BJ (cell line): Measurements from ENCODE around the gene NOSIP. TPM values are rescaled to one million over a fixed set of nuclear protein-coding genes. Genes with fewer than 3 reads are reported as not detected.

Source experiments
- CTCF ChIA-PET: fragments of 350-600 bp; formaldehyde crosslinking; extraction: SDS; loops from one replicate; lab custom pipeline; 2021; ENCODE audit warnings: antibody characterized with exemption, inconsistent platforms; lab: Yijun Ruan, JAX
- POLR2A ChIA-PET: fragments of 300-600 bp; sonication (Branson Sonifier 250); formaldehyde crosslinking; extraction: SDS; loops from one replicate; lab custom pipeline; 2021; ENCODE audit warnings: antibody characterized with exemption; lab: Charles Lee
- DNase-seq: peaks from one replicate; pipeline ENCODE4 v3.0.0-alpha.2; 2011; ENCODE audit warnings: low read depth
- H3K27me3 ChIP-seq: 2 replicates; pipeline ENCODE4 v1.6.0; 2011; ENCODE audit warnings: low read length; ENCODE audit not compliant: control insufficient read depth, insufficient read depth
- H3K36me3 ChIP-seq: 2 replicates; pipeline ENCODE4 v1.5.1; 2011; ENCODE audit warnings: low read length; ENCODE audit not compliant: control insufficient read depth, insufficient read depth
- H3K4me3 ChIP-seq: 2 replicates; pipeline ENCODE4 v1.5.1; 2011; ENCODE audit warnings: low read depth, mild to moderate bottlenecking, control low read depth, low read length
- CTCF ChIP-seq: IDR thresholded peaks from 2 replicates; pipeline ENCODE4 v1.5.1; 2011; ENCODE audit warnings: low read depth, mild to moderate bottlenecking, control low read depth, inconsistent platforms, low read length, moderate library complexity; ENCODE audit not compliant: insufficient read depth
- polyA plus RNA-seq: library from polyadenylated mRNA; depleted of rRNA; stranded (reverse); fragments of >200 nt; gene quantifications from 2 replicates; pipeline ENCODE4 v1.2.3, GENCODE V29; 2011

Gene NOSIP
- polyA plus RNA-seq, 1 experiment: 87.6 TPM

GRCh38 chr19:49594157-49594992, 14.0 kb upstream of the NOSIP start:
- ChIA-PET CTCF (interaction anchor here (1.0 to 1.7 kb wide), 2 partner anchors 46 to 78 kb away, joined by 3 to 8 read pairs; no protein-coding TSS in a partner anchor), POLR2A (no interaction called here)
- TF ChIP-seq CTCF: no peak
- H3K27me3 ChIP-seq: no peaks in the 10 kb centered on the region
- DNase-seq: no peak
- peaks cover 15% of the 10 kb centered on the region for H3K36me3 ChIP-seq
- H3K4me3 ChIP-seq: no peak overlapping the region

- CTCF ChIA-PET: interaction anchor here (0.9 to 1.7 kb wide), 3 partner anchors 23 to 79 kb away, joined by 3 to 8 read pairs (median 6); no protein-coding TSS in a partner anchor
- Histone ChIP-seq H3K4me3 (peak overlapping the region; percentile 53), H3K27me3 (no peaks in the 10 kb centered on the region), H3K36me3 (peaks cover 12% of the 10 kb centered on the region)
- TF ChIP-seq CTCF: no peak
- peak; percentile 51 for DNase-seq
- POLR2A ChIA-PET: interaction anchor here (0.5 to 0.9 kb wide), 3 partner anchors 46 to 254 kb away, joined by 4 to 9 read pairs (median 4); partner anchors contain the start of genes RCN3 and RRAS
These were observed 13.1 kb upstream of the NOSIP start for GRCh38 chr19:49593233-49594113.

DNA sequence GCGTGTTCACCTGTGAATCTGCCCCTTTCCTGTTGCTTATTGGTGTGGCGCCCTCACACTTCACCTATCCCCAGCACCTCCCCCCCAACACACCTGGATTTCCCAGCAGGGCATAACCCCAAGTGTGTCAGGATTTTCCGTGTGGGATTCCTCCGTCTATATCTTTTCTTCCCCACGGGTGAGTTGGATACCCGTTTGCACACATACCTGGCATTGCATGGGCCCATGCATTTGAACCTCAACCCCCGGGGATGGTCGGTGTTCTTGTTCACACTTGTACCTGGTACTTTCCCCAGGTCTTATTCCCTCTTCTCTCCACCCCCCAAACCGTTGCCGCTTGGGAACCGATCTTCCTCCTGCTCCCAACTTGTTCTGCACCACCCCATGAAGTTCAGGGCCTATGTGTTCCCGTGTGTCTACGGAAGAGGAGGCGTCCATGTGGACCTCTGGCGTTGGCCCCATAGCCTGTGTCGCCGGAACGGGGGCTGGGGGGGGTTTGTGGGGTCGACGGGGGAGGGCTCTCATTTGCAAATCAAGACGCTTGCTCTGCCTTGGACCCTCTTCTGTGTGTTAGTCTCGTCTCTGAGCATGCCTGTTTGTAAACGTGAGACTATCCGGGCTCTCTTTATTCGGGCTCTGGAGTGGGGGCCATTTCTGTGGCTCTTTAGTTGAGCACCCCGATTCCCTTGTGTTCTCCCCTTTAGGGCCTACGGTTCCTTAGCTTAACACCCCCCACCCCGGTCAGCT, 12.3 kb upstream of the NOSIP start:
- CTCF ChIA-PET: interaction anchor here (0.9 to 1.7 kb wide), 2 partner anchors 22 to 80 kb away, joined by 6 to 8 read pairs; no protein-coding TSS in a partner anchor
- Histone ChIP-seq H3K27me3 (no peaks in the 10 kb centered on the region), H3K4me3 (peak overlapping the region; percentile 53), H3K36me3 (peaks cover 11% of the 10 kb centered on the region)
- no peak for TF ChIP-seq CTCF
- POLR2A ChIA-PET: interaction anchor here (0.5 to 0.9 kb wide), 4 partner anchors 46 to 253 kb away, joined by 3 to 9 read pairs (median 4); partner anchors contain the start of genes RCN3 and RRAS
- no peak for DNase-seq

GRCh38 chr19:49591731-49592485, 11.6 kb upstream of the NOSIP start:
- TF ChIP-seq CTCF: no peak
- H3K4me3 ChIP-seq: peak overlapping the region; percentile 53
- no peak for DNase-seq
- H3K27me3 ChIP-seq: no peaks in the 10 kb centered on the region
- ChIA-PET CTCF (no interaction called here), POLR2A (interaction anchor here (0.6 kb wide), 1 partner anchor 47 kb away, joined by 3 read pairs; no protein-coding TSS in a partner anchor)
- peaks cover 9% of the 10 kb centered on the region for H3K36me3 ChIP-seq
